ENCODE data around the gene COG4. TPM values are rescaled to one million over a fixed set of nuclear protein-coding genes. Genes with fewer than 3 reads are reported as not detected.

Gene COG4
- total RNA-seq, 2 donors from 2014 or later = 54.8 to 84.7 TPM

GRCh38 chr16:70495425-70496182 is 27.8 kb downstream of the COG4 start:
- intact Hi-C loops (cut with DNase I) = no loop called here
- Histone ChIP-seq H3K9me3 (no peaks in the 10 kb centered on the region), H3K4me3 (no peak overlapping the region), H3K4me1 (no peaks in the 10 kb centered on the region), H3K36me3 (no peaks in the 10 kb centered on the region), H3K9ac (ENCODE audit: low read depth in 2 of 2, low read length in 2 of 2) (no peak overlapping the region), H3K27ac (no peak overlapping the region), H3K27me3 (no peaks in the 10 kb centered on the region)
- TF ChIP-seq CTCF (IDR thresholded peaks at IDR 0.05) = no peak
- no peak for DNase-seq

GRCh38 chr16:70494777-70495176 is 28.6 kb downstream of the COG4 start:
- H3K4me1 ChIP-seq = no peaks in the 10 kb centered on the region
- intact Hi-C loops (cut with DNase I) = no loop called here
- no peak overlapping the region for H3K27ac ChIP-seq
- H3K9ac ChIP-seq (ENCODE audit: low read depth in 2 of 2, low read length in 2 of 2) = no peak overlapping the region
- TF ChIP-seq CTCF (IDR thresholded peaks at IDR 0.05) = no peak
- H3K27me3 ChIP-seq = no peaks in the 10 kb centered on the region
- no peaks in the 10 kb centered on the region for H3K9me3 ChIP-seq
- DNase-seq = no peak
- no peaks in the 10 kb centered on the region for H3K36me3 ChIP-seq
- H3K4me3 ChIP-seq = no peak overlapping the region

GRCh38 chr16:70494202-70494770 is 29.1 kb downstream of the COG4 start:
- no peaks in the 10 kb centered on the region for H3K4me1 ChIP-seq
- no peak for DNase-seq
- H3K9me3 ChIP-seq = no peaks in the 10 kb centered on the region
- no peak overlapping the region for H3K27ac ChIP-seq
- TF ChIP-seq CTCF (IDR thresholded peaks at IDR 0.05) = no peak
- no peaks in the 10 kb centered on the region for H3K27me3 ChIP-seq
- H3K36me3 ChIP-seq = no peaks in the 10 kb centered on the region
- intact Hi-C loops (cut with DNase I) = no loop called here
- H3K9ac ChIP-seq (ENCODE audit: low read depth in 2 of 2, low read length in 2 of 2) = no peak overlapping the region
- no peak overlapping the region for H3K4me3 ChIP-seq

- no peak overlapping the region for H3K9ac ChIP-seq (ENCODE audit: low read depth in 2 of 2, low read length in 2 of 2)
- no peaks in the 10 kb centered on the region for H3K36me3 ChIP-seq
- no peak overlapping the region for H3K27ac ChIP-seq
- TF ChIP-seq CTCF (IDR thresholded peaks at IDR 0.05) = no peak
- no peak for DNase-seq
- no peaks in the 10 kb centered on the region for H3K27me3 ChIP-seq
- no peak overlapping the region for H3K4me3 ChIP-seq
- no peaks in the 10 kb centered on the region for H3K4me1 ChIP-seq
- intact Hi-C loops (cut with DNase I) = no loop called here
- no peaks in the 10 kb centered on the region for H3K9me3 ChIP-seq
Observed at GRCh38 chr16:70493802-70494201, 29.6 kb downstream of the COG4 start.

- no peak for TF ChIP-seq CTCF (IDR thresholded peaks at IDR 0.05)
- intact Hi-C loops (cut with DNase I) = no loop called here
- no peak overlapping the region for H3K9ac ChIP-seq (ENCODE audit: low read depth in 2 of 2, low read length in 2 of 2)
- H3K9me3 ChIP-seq = no peaks in the 10 kb centered on the region
- H3K36me3 ChIP-seq = no peaks in the 10 kb centered on the region
- H3K4me1 ChIP-seq = no peaks in the 10 kb centered on the region
- DNase-seq = no peak
- H3K4me3 ChIP-seq = no peak overlapping the region
- no peak overlapping the region for H3K27ac ChIP-seq
- no peaks in the 10 kb centered on the region for H3K27me3 ChIP-seq
Observed at GRCh38 chr16:70490261-70490660, 33.1 kb downstream of the COG4 start.

All from colonic mucosa (tissue), 4 donors.